SK-N-SH (cell line): ENCODE data around the gene SIDT1. TPM values are rescaled to one million over a fixed set of nuclear protein-coding genes. Genes with fewer than 3 reads are reported as not detected.

Experiments
- CTCF ChIA-PET: fragments of 300-600, 350-600 bp; formaldehyde crosslinking; extraction: SDS; loops from one replicate; lab custom pipeline; 2021; lab: Yijun Ruan, JAX
- POLR2A ChIA-PET: fragments of 350-600 bp; sonication (Branson Sonifier 250); formaldehyde crosslinking; extraction: SDS; loops from one replicate; lab custom pipeline; 2020; ENCODE audit warnings: antibody characterized with exemption, inconsistent platforms; lab: Yijun Ruan, JAX
- DNase-seq: peaks from one replicate; pipeline ENCODE4 v3.0.0; 2012
- H2AFZ ChIP-seq: fragments of 200-600 bp; sonication (generic); 2 replicates; pipeline ENCODE4 v1.8.1; 2016; ENCODE audit warnings: antibody characterized with exemption, mild to moderate bottlenecking, low read depth
- H3F3A ChIP-seq: fragments of 200-600 bp; sonication (generic); replicated peaks from 2 replicates; pipeline ENCODE3; 2016; ENCODE audit warnings: antibody characterized with exemption, mild to moderate bottlenecking; ENCODE audit not compliant: insufficient read depth
- H3K27ac ChIP-seq, 2 experiments: fragments of 200-500 bp in 1 of 2; fragments of 200-600 bp in 1 of 2; sonication (Bioruptor generic) in 1 of 2; sonication (generic), shearing (Covaris generic) in 1 of 2; 2 replicates each; pipeline versions ENCODE4 v1.5.1 to v1.6.1; 2014 to 2016; ENCODE audit warnings: low read depth in 2 of 2, inconsistent platforms in 1 of 2, low read length in 1 of 2, mild to moderate bottlenecking in 1 of 2, mixed read lengths in 1 of 2
- H3K27me3 ChIP-seq: fragments of 200-600 bp; sonication (generic), shearing (Covaris generic); 2 replicates; pipeline ENCODE4 v1.6.1; 2016; ENCODE audit warnings: mixed run types; ENCODE audit not compliant: insufficient read depth
- H3K36me3 ChIP-seq, 2 experiments: fragments of 200-500 bp in 1 of 2; fragments of 200-600 bp in 1 of 2; sonication (Bioruptor generic) in 1 of 2; sonication (generic) in 1 of 2; replicated peaks in 1 of 2; 2 replicates each; pipeline versions ENCODE3 to v1.5.1; 2014 to 2016; ENCODE audit warnings: low read length in 1 of 2, mild to moderate bottlenecking in 1 of 2; ENCODE audit not compliant: insufficient read depth in 2 of 2, control insufficient read depth in 1 of 2
- H3K4me1 ChIP-seq, 2 experiments: fragments of 200-500 bp in 1 of 2; fragments of 200-600 bp in 1 of 2; sonication (Bioruptor generic) in 1 of 2; sonication (generic), shearing (Covaris generic) in 1 of 2; 2 replicates each; pipeline versions ENCODE4 v1.5.1 to v1.6.1; 2014 to 2016; ENCODE audit warnings: low read depth in 1 of 2, low read length in 1 of 2, mixed run types in 1 of 2; ENCODE audit not compliant: insufficient read depth in 2 of 2, control insufficient read depth in 1 of 2
- H3K4me2 ChIP-seq: fragments of 200-600 bp; sonication (generic), shearing (Covaris generic); 2 replicates; pipeline ENCODE4 v1.6.1; 2017; ENCODE audit warnings: mixed run types
- H3K4me3 ChIP-seq, 2 experiments: fragments of 200-500 bp in 1 of 2; fragments of 200-600 bp in 1 of 2; sonication (Bioruptor generic) in 1 of 2; sonication (generic), shearing (Covaris generic) in 1 of 2; 2 replicates each; pipeline versions ENCODE4 v1.5.1 to v1.8.1; 2014 to 2016; ENCODE audit warnings: low read depth in 2 of 2, inconsistent platforms in 1 of 2, low read length in 1 of 2, mild to moderate bottlenecking in 1 of 2, mixed read lengths in 1 of 2, moderate library complexity in 1 of 2
- H3K79me2 ChIP-seq: fragments of 200-600 bp; sonication (generic); 2 replicates; pipeline ENCODE4 v1.8.1; 2017; ENCODE audit warnings: mild to moderate bottlenecking; ENCODE audit not compliant: insufficient read depth
- H3K9ac ChIP-seq: fragments of 200-600 bp; sonication (generic); 2 replicates; pipeline ENCODE4 v1.6.1; 2017; ENCODE audit warnings: mixed run types
- H3K9me2 ChIP-seq: fragments of 200-600 bp; sonication (generic); 2 replicates; pipeline ENCODE4 v1.6.1; 2017; ENCODE audit warnings: mixed run types
- H3K9me3 ChIP-seq: fragments of 200-600 bp; sonication (generic); 2 replicates; pipeline ENCODE4 v1.6.1; 2017; ENCODE audit warnings: mixed run types, mild to moderate bottlenecking, moderate library complexity
- H4K20me1 ChIP-seq: fragments of 200-600 bp; sonication (generic); 2 replicates; pipeline ENCODE4 v1.6.1; 2017; ENCODE audit warnings: mild to moderate bottlenecking, mixed run types; ENCODE audit not compliant: insufficient read depth
- FOSL2 ChIP-seq: IDR thresholded peaks from 2 replicates; pipeline ENCODE4 v1.4.0; 2012; ENCODE audit warnings: low read depth, mild to moderate bottlenecking, moderate library complexity, borderline replicate concordance
- GATA2 ChIP-seq: sonication (generic); formaldehyde crosslinking; IDR thresholded peaks from 2 replicates; pipeline ENCODE4 v1.5.0; 2020; ENCODE audit warnings: mild to moderate bottlenecking, missing genetic modification reagents
- MEF2A ChIP-seq: IDR thresholded peaks from 2 replicates; pipeline ENCODE4 v1.4.0; 2012; ENCODE audit warnings: low read depth, borderline replicate concordance
- NRF1 ChIP-seq: IDR thresholded peaks from 2 replicates; pipeline ENCODE4 v1.6.1; 2012; ENCODE audit warnings: low read depth, mild to moderate bottlenecking, low read length
- PBX3 ChIP-seq: IDR thresholded peaks from 2 replicates; pipeline ENCODE4; 2012
- POLR2AphosphoS5 ChIP-seq: IDR thresholded peaks from 2 replicates; pipeline ENCODE4 v1.6.1; 2012; ENCODE audit warnings: low read depth, low read length
- RCOR1 ChIP-seq: fragments of 150-350 bp; IDR thresholded peaks from 2 replicates; pipeline ENCODE4 v1.6.1; 2017; ENCODE audit warnings: antibody characterized with exemption, low read length
- RFX5 ChIP-seq: IDR thresholded peaks from 2 replicates; pipeline ENCODE4 v1.6.1; 2012; ENCODE audit warnings: mild to moderate bottlenecking, improper control_type of control experiment, low read length
- USF1 ChIP-seq: IDR thresholded peaks from 2 replicates; pipeline ENCODE4 v1.4.0; 2012; ENCODE audit warnings: low read depth, borderline replicate concordance
- WGBS: methylation state at CpG from one replicate; pipeline ENCODE4 v1.1.6; 2017; ENCODE audit warnings: low lambda C conversion rate; 5-methylcytosine and 5-hydroxymethylcytosine counted together
- polyA plus RNA-seq, 3 experiments: library from polyadenylated mRNA; depleted of rRNA; stranded (reverse); fragments of >200 nt; gene quantifications; 2 replicates each; pipeline ENCODE4 v1.2.3, GENCODE V29; 2012
- TF ChIP-seq, protein P1 (sequence below): IDR thresholded peaks from 2 replicates; pipeline ENCODE4 v1.6.1; 2012; ENCODE audit warnings: mild to moderate bottlenecking, low read depth, low read length, moderate library complexity

The SIDT1 gene
- polyA plus RNA-seq, 1 of the 3 experiments (the other 2 are of a cell fraction), result 0.02 TPM

DNA sequence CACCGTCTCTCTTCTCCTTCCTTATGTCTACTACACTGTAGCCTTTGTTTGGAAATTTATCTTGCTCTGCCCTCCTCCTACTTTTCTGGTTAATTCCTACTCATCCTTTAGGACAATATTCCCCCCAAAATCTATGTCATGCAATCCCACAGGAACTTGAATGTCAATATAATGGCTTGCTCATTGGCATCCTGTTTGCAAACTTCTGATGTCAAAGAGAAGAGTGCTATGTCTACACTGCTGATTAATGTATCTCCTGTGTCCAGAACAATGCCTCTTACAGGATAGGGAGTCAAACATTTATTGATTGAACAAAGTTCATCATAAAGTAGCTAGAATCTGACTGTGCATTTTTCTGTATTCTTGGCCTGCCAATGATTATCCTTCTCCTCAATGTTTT, 22.8 kb downstream of the SIDT1 start:
- 88% methylated on average over 1 of the region's 1 CpG for WGBS
- POLR2A ChIA-PET, result no interaction called here

GRCh38 chr3:113556316-113556945, 24.1 kb downstream of the SIDT1 start:
- Histone ChIP-seq H2AFZ (no peak overlapping the region), H3K9ac (no peak overlapping the region), H3K27me3 (no peaks in the 10 kb centered on the region), H3K9me3 (no peaks in the 10 kb centered on the region), H3K4me1 (peaks cover 3 to 11% of the 10 kb centered on the region in 2 experiments; a peak in 3 of 4 replicates), H3K79me2 (no peaks in the 10 kb centered on the region), H3F3A (no peaks in the 10 kb centered on the region), H4K20me1 (no peaks in the 10 kb centered on the region), H3K9me2 (no peaks in the 10 kb centered on the region), H3K4me2 (no peak overlapping the region), H3K27ac (no peak overlapping the region), H3K4me3 (no peak overlapping the region), H3K36me3 (no peaks in the 10 kb centered on the region)
- POLR2A ChIA-PET, result no interaction called here
- TF ChIP-seq NRF1 (no peak), RFX5 (peak; percentile 85), RCOR1 (no peak), USF1 (no peak), MEF2A (no peak), FOSL2 (no peak)
- TF ChIP-seq, protein P1, sequence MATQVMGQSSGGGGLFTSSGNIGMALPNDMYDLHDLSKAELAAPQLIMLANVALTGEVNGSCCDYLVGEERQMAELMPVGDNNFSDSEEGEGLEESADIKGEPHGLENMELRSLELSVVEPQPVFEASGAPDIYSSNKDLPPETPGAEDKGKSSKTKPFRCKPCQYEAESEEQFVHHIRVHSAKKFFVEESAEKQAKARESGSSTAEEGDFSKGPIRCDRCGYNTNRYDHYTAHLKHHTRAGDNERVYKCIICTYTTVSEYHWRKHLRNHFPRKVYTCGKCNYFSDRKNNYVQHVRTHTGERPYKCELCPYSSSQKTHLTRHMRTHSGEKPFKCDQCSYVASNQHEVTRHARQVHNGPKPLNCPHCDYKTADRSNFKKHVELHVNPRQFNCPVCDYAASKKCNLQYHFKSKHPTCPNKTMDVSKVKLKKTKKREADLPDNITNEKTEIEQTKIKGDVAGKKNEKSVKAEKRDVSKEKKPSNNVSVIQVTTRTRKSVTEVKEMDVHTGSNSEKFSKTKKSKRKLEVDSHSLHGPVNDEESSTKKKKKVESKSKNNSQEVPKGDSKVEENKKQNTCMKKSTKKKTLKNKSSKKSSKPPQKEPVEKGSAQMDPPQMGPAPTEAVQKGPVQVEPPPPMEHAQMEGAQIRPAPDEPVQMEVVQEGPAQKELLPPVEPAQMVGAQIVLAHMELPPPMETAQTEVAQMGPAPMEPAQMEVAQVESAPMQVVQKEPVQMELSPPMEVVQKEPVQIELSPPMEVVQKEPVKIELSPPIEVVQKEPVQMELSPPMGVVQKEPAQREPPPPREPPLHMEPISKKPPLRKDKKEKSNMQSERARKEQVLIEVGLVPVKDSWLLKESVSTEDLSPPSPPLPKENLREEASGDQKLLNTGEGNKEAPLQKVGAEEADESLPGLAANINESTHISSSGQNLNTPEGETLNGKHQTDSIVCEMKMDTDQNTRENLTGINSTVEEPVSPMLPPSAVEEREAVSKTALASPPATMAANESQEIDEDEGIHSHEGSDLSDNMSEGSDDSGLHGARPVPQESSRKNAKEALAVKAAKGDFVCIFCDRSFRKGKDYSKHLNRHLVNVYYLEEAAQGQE, result no peak
- CTCF ChIA-PET, result interaction anchor here (0.7 to 1.1 kb wide), 4 partner anchors 16 to 913 kb away, joined by 3 to 4 read pairs (median 4); no protein-coding TSS in a partner anchor
- 70% methylated on average over 6 of the region's 6 CpGs for WGBS
- no peak for DNase-seq

More for the DNA sequence above, 22.8 kb downstream of the SIDT1 start:
- no peak overlapping the region for H3K9ac ChIP-seq
- H3K9me2 ChIP-seq, result no peaks in the 10 kb centered on the region
- H3K27ac ChIP-seq, result no peak overlapping the region
- DNase-seq, result no peak
- TF ChIP-seq POLR2AphosphoS5 (no peak), GATA2 (CRISPR knock-in tag) (no peak), PBX3 (no peak), NRF1 (no peak), MEF2A (no peak)
- TF ChIP-seq, protein P1, result no peak
- no peaks in the 10 kb centered on the region for H3K9me3 ChIP-seq
- no peaks in the 10 kb centered on the region for H3K27me3 ChIP-seq
- no peak overlapping the region for H2AFZ ChIP-seq
- no peaks in the 10 kb centered on the region for H4K20me1 ChIP-seq
- no peak overlapping the region for H3K4me2 ChIP-seq
- no peak overlapping the region for H3K4me3 ChIP-seq
- no peaks in the 10 kb centered on the region for H3K79me2 ChIP-seq
- peaks cover 0 to under 1% of the 10 kb centered on the region in 2 experiments; a peak in 2 of 4 replicates for H3K4me1 ChIP-seq
- CTCF ChIA-PET, result interaction anchor here (1.4 kb wide), 1 partner anchor 9 kb away, joined by 4 read pairs; no protein-coding TSS in a partner anchor
- H3F3A ChIP-seq, result no peaks in the 10 kb centered on the region
- H3K36me3 ChIP-seq, result no peaks in the 10 kb centered on the region
